Left renal cortex interstitium (tissue), 4 donors: ENCODE measurements around the gene IFNAR1. TPM values are rescaled to one million over a fixed set of nuclear protein-coding genes. Genes with fewer than 3 reads are reported as not detected.

Source experiments
- DNase-seq, 4 donors: peaks; one replicate each; pipeline ENCODE4 v3.0.0-alpha.2; 2013; ENCODE audit warnings: low read depth in 4 of 4, low spot score in 2 of 4, missing footprints in 1 of 4
- polyA plus RNA-seq, 4 donors: library from polyadenylated mRNA; unstranded; fragments of 120-200 nt; gene quantifications; one replicate each; pipeline ENCODE4 v1.2.1, GENCODE V29; 2013; ENCODE audit not compliant: insufficient read length in 4 of 4

The IFNAR1 gene
- polyA plus RNA-seq, 4 donors: 33.2 to 37.2 (median 36.5) TPM

DNA sequence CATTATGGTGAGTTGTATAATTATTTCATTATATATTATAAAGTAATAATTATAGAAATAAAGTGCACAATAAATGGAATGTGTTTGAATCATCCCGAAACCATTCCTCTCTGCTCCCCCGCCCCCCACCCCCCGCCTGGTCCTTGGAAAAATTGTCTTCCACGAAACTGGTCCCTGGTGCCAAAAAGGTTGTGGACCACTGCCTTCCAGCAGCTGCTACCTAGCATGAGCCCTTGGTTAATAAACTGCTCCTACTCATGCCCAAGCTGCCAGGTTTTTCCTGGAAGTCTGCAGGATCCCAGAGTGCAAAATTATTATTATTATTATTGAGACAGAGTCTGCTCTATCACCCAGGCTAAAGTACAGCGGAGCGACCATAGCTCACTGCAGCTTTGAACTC, 71.7 kb downstream of the IFNAR1 start:
- no peak for DNase-seq

DNA sequence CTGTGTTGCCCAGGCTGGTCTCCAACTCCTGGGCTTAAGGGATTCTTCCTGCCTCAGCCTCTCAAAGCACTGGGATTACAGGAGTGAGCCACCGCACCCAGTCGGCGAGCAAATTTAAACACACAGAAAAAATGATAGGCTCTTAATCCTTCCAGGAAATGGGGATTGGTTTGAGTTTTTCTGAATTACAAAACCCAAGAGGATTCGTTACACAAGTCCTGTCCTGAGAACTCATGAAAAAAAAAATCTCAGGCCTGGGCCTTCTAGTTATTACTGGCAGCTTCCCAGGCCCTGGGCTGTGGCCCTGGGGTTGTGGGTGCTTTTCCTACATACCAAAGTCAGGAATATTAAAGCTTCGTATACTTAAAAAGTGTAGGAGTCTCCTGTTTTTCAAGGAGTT, 72.2 kb downstream of the IFNAR1 start:
- no peak for DNase-seq

- DNase-seq: no peak
Observed at GRCh38 chr21:33397717-33398116, 72.9 kb downstream of the IFNAR1 start.

- no peak for DNase-seq
Observed at GRCh38 chr21:33398361-33398760, 73.6 kb downstream of the IFNAR1 start.

DNA sequence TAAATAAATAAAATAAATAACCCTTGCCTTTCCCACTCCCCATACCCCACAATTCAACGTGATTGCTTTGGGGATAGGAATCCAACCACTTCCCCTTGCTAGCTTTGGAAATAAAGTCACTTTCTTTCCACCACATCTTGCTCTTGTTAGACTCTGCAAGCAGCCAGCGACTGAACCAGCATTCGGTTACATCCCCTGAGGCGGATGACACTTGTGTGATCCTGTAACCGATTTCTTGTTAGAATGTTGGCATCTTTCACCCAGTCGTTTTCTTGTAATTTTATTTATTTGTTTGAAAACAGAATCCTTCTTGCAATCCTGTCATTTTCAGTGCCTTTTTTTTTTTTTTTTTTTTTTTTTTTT, 76.8 kb downstream of the IFNAR1 start:
- no peak for DNase-seq

DNA sequence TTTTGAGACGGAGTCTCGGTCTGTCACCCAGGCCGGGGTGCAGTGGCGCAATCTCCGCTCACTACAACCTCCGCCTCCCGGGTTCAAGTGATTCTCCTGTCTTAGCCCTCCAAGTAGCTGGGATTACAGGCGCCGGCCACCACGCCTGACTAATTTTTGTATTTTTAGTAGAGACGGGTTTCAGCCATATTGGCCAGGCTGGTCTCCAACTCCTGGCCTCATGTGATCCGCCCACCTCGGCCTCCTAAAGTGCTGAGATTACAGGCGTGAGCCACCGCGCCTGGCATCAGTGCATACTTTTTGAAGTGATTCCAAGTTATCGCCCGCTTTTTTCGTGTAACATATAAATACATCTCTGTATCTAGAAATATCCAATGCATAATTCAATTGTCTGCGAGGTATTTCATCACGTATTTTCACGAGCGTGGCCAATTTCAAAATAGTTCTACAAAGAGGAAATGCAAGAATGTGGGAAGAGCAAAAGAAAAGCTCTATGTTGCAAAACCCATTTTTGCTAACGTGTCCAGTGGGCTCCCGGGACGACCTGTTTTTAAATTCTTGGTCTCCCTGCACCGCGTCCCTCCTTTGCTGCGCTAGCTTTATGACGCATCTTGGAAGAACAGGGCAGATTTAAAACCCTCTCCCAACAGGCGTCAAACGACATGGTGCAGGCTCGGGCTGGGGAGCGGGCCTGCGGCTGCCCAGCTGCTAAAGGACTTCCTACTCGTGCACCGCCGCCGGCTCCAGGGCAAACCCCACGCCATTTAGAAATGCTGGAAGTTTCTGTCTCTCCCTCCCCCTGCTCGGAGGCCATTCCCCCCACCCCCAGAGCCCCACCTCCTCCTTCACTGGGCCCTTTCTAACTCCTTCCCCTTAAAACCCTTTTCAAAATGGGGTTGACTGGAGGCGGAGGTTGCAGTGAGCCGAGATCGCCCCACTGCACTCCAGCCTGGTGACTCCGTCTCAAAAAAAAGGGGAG, 77.5 kb downstream of the IFNAR1 start:
- no peak for DNase-seq

DNA sequence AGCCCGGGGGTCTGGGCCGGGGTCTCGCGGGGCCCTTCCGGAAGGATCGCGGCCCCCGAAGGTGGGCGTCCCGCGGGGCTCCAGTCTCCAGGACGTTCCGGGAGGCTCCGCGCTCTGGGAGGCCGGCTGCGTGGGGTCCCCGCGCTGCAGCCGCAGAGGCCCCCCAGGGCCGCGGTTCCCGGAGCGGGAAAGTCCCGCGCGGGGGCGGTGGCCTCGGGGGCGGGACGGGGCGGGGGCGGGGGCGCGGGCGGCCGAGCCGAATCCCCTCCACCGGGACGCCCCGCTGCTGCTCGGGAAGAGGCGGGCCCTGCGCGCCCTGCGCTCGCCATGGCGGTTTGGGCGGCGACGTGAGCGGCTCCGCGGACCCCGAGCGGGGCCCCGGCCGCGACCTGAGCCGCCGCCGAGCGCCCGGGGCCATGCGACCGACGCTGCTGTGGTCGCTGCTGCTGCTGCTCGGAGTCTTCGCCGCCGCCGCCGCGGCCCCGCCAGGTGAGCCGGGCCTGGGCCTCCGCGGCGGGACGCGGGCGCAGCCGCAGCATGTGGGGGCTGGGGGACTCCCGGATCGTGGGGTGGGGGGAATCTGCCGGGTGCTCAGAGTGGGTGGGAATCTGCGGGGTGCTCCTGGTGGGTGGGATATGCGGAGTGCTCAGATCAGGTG, 78.5 kb downstream of the IFNAR1 start, which contains the start of gene IFNGR2:
IFNGR2 (plus strand) TSS at position 286 of the 658 bp plus-strand sequence; CDS start at position 417, 131 bp downstream.
- no peak for DNase-seq

GRCh38 chr21:33403786-33404585, 79.2 kb downstream of the IFNAR1 start:
- peak in 2 of 4 donors; percentile 39 to 68 for DNase-seq

DNA sequence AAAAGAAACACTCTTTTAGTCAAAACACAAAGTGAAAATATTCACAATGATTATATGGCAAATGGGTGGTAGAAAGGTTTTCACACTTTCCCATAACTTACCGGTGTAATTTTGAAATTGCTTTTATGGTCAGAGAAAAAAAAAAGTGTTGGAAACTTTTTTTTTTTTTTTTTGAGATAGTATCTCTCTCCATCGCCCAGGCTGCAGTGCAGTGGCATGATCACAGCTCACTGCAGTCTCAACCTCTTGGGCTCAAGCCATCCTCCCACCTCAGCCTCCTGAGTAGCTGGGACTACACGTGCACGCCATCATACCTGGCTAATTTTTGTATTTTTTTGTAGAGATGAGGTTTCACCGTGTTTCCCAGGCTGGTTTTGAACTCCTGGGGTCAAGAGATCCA, 81.7 kb downstream of the IFNAR1 start:
- no peak for DNase-seq

Other genes starting within 250 kb of the IFNAR1 start
- 10 to 100 TPM; 11.5 to 23.8 (median 21.1) TPM for gene IFNAR2, start 95.0 kb upstream of the IFNAR1 start, polyA plus RNA-seq
- gene IL10RB, start 58.6 kb upstream of the IFNAR1 start, polyA plus RNA-seq: 10 to 100 TPM; 28.4 to 35.3 (median 30.9) TPM
- gene IFNGR2, start 78.4 kb downstream of the IFNAR1 start, polyA plus RNA-seq: 10 to 100 TPM; 70.1 to 88.0 (median 80.2) TPM
- gene TMEM50B, start 155.0 kb downstream of the IFNAR1 start, polyA plus RNA-seq: 10 to 100 TPM; 49.1 to 85.3 (median 56.4) TPM
- 1 to 10 TPM; 4.3 to 6.1 (median 5.6) TPM for gene DNAJC28, start 166.7 kb downstream of the IFNAR1 start, polyA plus RNA-seq
- 10 to 100 TPM; 63.2 to 95.0 (median 75.1) TPM for gene GART, start 217.1 kb downstream of the IFNAR1 start, polyA plus RNA-seq
- gene SON, start 218.1 kb downstream of the IFNAR1 start, polyA plus RNA-seq: 100 to 1,000 TPM; 259 to 402 (median 330) TPM